Measurements from ENCODE around the gene THPO. TPM values are rescaled to one million over a fixed set of nuclear protein-coding genes. Genes with fewer than 3 reads are reported as not detected.

Gene THPO
- total and polyA plus RNA-seq, 9 of the 15 experiments (the other 6 are each of a cell fraction or from before 2014, with no cell fraction given) = 0.11 to 1.1 (median 0.35) TPM; not detected in 1

DNA sequence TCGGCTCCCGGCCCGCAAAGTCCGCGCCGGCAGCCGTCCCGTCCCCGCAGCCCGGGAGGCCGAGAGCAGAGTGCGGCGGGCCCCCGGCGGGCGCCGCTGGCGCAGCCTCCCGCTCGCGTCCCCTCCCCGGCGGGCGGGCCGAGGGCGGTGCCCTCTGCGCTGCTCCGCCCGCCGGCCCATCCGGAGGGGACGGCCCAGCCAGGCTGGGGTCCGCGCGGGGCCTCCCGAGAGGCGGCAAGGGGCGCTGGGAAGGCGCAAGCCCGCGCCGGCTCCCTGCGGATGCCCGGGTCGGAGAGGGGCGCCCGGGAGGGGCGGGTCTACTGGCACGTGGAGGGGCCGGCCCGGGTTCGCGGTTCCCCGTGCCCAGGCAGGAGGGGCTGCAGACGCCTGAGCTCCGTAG, 16.5 kb downstream of the THPO start, which contains the start of the genes CLCN2 and POLR2H:
Gene CLCN2 (minus strand): TSS at position 74 of the 400 bp plus-strand sequence. CDS start 126 bp downstream, outside the sequence.
Gene POLR2H (plus strand): TSS at position 179 of the 400 bp plus-strand sequence. CDS start 1,783 bp downstream, outside the sequence.
- H3K9me1 ChIP-seq (ENCODE audit: control insufficient read depth, insufficient read depth, low read length) = peaks cover 8% of the 10 kb centered on the region
- H2AFZ ChIP-seq (ENCODE audit: low read depth, low read length) = peak within 1 kb of the TSS; percentile 85
- peak within 1 kb of the TSS; percentile 97 for H3K4me2 ChIP-seq (ENCODE audit: insufficient read depth, low read length)
- H3K4me1 ChIP-seq (replicated peaks in 1 of 2; ENCODE audit: control insufficient read depth in 2 of 2, insufficient read depth in 2 of 2, low read length in 2 of 2) = peaks cover 28 to 63% of the 10 kb centered on the region in 2 experiments
- WGBS (ENCODE audit: insufficient coverage, low coverage, missing lambda C conversion rate) = under 1% methylated on average over 26 of the region's 56 CpGs
- no peaks in the 10 kb centered on the region for H4K20me1 ChIP-seq (replicated peaks; ENCODE audit: control insufficient read depth, insufficient read depth, low read length)
- H3K27me3 ChIP-seq (ENCODE audit: control insufficient read depth in 2 of 2, insufficient read depth in 2 of 2, low read length in 2 of 2) = no peaks in the 10 kb centered on the region
- intact Hi-C loops (cut with micrococcal nuclease) (no loop called here), in situ Hi-C loops (cut with MboI) (no loop called here)
- peaks cover 46% of the 10 kb centered on the region for H3K36me3 ChIP-seq (ENCODE audit: control insufficient read depth, insufficient read depth, low read length)
- peak; percentile 67 to 82 (median 78) for DNase-seq (ENCODE audit: extremely low read depth in 1 of 4, low spot score in 3 of 4)
- peak within 1 kb of the TSS; percentile 71 for H3K4me3 ChIP-seq
- peak; percentile 72 for ATAC-seq
- peak within 1 kb of the TSS; percentile 98 for H3K27ac ChIP-seq (ENCODE audit: extremely low read depth, low read depth, low read length)
- POLR2A ChIA-PET = interaction anchor here (0.7 to 1.5 kb wide), 5 partner anchors 9 to 58 kb away, joined by 3 to 8 read pairs (median 4); no protein-coding TSS in a partner anchor
- H3K79me2 ChIP-seq (ENCODE audit: control insufficient read depth, insufficient read depth, low read length) = peaks cover 56% of the 10 kb centered on the region
- no TSS peak for BruUV-seq (replicated peaks)
- CTCF ChIA-PET (ENCODE audit: low intra/inter-chr PET ratio) = no interaction called here
- peak within 1 kb of the TSS; percentile 88 to 95 for H3K9ac ChIP-seq (ENCODE audit: insufficient read depth in 1 of 2, low read depth in 2 of 2, low read length in 2 of 2)
- no peaks in the 10 kb centered on the region for H3K9me3 ChIP-seq (replicated peaks; ENCODE audit: control insufficient read depth, insufficient read depth, low read depth, low read length)
- no peak for FAIRE-seq
- TF ChIP-seq CXXC5 (CRISPR knock-in tag; IDR thresholded peaks at IDR 0.05) = peak; percentile 69
- TF ChIP-seq PHF8 (IDR thresholded peaks at IDR 0.05; ENCODE audit: borderline replicate concordance, low read length) = peak; percentile 71; the same call in 1 of the 2 replicates
- no peak for TF ChIP-seq CEBPB (tag; IDR thresholded peaks at IDR 0.05)
- TF ChIP-seq ZNF175 (CRISPR knock-in tag; IDR thresholded peaks at IDR 0.05; ENCODE audit: low read depth) = no peak
- no peak for TF ChIP-seq RCOR1 (IDR thresholded peaks at IDR 0.05; ENCODE audit: borderline replicate concordance in 1 of 2, low read depth in 2 of 2, low read length in 2 of 2)
- no peak for TF ChIP-seq ZNF561 (CRISPR knock-in tag; conservative IDR thresholded peaks at IDR 0.05)
- TF ChIP-seq SLC30A9 (CRISPR knock-in tag; IDR thresholded peaks at IDR 0.05) = no peak
- peak; percentile 69 for TF ChIP-seq HMGN3 (IDR thresholded peaks at IDR 0.05; ENCODE audit: borderline replicate concordance, extremely low read depth, insufficient read length, low read depth, low read length)
- 0 out of 2 replicates have a peak, but pooled peaks have one; percentile 25 for TF ChIP-seq CTBP1 (IDR thresholded peaks at IDR 0.05; ENCODE audit: borderline replicate concordance)
- TF ChIP-seq, protein P1, sequence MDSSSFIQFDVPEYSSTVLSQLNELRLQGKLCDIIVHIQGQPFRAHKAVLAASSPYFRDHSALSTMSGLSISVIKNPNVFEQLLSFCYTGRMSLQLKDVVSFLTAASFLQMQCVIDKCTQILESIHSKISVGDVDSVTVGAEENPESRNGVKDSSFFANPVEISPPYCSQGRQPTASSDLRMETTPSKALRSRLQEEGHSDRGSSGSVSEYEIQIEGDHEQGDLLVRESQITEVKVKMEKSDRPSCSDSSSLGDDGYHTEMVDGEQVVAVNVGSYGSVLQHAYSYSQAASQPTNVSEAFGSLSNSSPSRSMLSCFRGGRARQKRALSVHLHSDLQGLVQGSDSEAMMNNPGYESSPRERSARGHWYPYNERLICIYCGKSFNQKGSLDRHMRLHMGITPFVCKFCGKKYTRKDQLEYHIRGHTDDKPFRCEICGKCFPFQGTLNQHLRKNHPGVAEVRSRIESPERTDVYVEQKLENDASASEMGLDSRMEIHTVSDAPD (CRISPR knock-in tag; IDR thresholded peaks at IDR 0.05) = no peak
- no peak for TF ChIP-seq DDX20 (tag; IDR thresholded peaks at IDR 0.05; ENCODE audit: low read depth)
- TF ChIP-seq, protein P2, sequence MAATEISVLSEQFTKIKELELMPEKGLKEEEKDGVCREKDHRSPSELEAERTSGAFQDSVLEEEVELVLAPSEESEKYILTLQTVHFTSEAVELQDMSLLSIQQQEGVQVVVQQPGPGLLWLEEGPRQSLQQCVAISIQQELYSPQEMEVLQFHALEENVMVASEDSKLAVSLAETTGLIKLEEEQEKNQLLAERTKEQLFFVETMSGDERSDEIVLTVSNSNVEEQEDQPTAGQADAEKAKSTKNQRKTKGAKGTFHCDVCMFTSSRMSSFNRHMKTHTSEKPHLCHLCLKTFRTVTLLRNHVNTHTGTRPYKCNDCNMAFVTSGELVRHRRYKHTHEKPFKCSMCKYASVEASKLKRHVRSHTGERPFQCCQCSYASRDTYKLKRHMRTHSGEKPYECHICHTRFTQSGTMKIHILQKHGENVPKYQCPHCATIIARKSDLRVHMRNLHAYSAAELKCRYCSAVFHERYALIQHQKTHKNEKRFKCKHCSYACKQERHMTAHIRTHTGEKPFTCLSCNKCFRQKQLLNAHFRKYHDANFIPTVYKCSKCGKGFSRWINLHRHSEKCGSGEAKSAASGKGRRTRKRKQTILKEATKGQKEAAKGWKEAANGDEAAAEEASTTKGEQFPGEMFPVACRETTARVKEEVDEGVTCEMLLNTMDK (IDR thresholded peaks at IDR 0.05; ENCODE audit: borderline replicate concordance, insufficient read depth, low read depth, low read length, poor library complexity, severe bottlenecking) = peak; percentile 24
- TF ChIP-seq, protein P3, sequence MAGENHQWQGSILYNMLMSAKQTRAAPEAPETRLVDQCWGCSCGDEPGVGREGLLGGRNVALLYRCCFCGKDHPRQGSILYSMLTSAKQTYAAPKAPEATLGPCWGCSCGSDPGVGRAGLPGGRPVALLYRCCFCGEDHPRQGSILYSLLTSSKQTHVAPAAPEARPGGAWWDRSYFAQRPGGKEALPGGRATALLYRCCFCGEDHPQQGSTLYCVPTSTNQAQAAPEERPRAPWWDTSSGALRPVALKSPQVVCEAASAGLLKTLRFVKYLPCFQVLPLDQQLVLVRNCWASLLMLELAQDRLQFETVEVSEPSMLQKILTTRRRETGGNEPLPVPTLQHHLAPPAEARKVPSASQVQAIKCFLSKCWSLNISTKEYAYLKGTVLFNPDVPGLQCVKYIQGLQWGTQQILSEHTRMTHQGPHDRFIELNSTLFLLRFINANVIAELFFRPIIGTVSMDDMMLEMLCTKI (IDR thresholded peaks at IDR 0.05; ENCODE audit: partially characterized antibody) = no peak
- no peak for TF ChIP-seq TARDBP (IDR thresholded peaks at IDR 0.05)
- no peak for TF ChIP-seq SUPT5H (IDR thresholded peaks at IDR 0.05)
- TF ChIP-seq, protein P4, sequence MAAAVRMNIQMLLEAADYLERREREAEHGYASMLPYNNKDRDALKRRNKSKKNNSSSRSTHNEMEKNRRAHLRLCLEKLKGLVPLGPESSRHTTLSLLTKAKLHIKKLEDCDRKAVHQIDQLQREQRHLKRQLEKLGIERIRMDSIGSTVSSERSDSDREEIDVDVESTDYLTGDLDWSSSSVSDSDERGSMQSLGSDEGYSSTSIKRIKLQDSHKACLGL (CRISPR knock-in tag; IDR thresholded peaks at IDR 0.05; ENCODE audit: borderline replicate concordance, poor library complexity, severe bottlenecking) = peak; percentile 41

Data from K562 (cell line).